Natural killer cell (primary cell): ENCODE data around the gene ACR. TPM values are rescaled to one million over a fixed set of nuclear protein-coding genes. Genes with fewer than 3 reads are reported as not detected.

Source experiments
- ATAC-seq, 3 donors: fragments of 150-1000 bp in 2 of 3; fragments of 200-7000 bp in 1 of 3; cut with Tn5 transposase; 1 replicate in 1 of 3; 2 replicates in 2 of 3; pipeline ENCODE4 v1.10.0; 2021; ENCODE audit warnings: mild to moderate bottlenecking in 2 of 3, moderate library complexity in 2 of 3
- DNase-seq, 2 donors: peaks; one replicate each; pipeline versions ENCODE4 v3.0.0 to v3.0.0-alpha.2; 2013 to 2021; ENCODE audit warnings: mixed read lengths in 1 of 2
- H3K27ac ChIP-seq: one replicate; pipeline ENCODE4 v1.5.1; 2013; ENCODE audit warnings: mild to moderate bottlenecking, low read length
- H3K27me3 ChIP-seq: one replicate; pipeline ENCODE4 v1.6.1; 2013; ENCODE audit warnings: low read length; ENCODE audit not compliant: control insufficient read depth, insufficient read depth
- H3K36me3 ChIP-seq: one replicate; pipeline ENCODE4 v1.6.1; 2013; ENCODE audit warnings: low read length; ENCODE audit not compliant: control insufficient read depth, insufficient read depth
- H3K4me1 ChIP-seq: one replicate; pipeline ENCODE4 v1.6.1; 2013; ENCODE audit warnings: low read length; ENCODE audit not compliant: control insufficient read depth, insufficient read depth
- H3K4me3 ChIP-seq: one replicate; pipeline ENCODE4 v1.5.1; 2013; ENCODE audit warnings: low read length
- H3K9me3 ChIP-seq: one replicate; pipeline ENCODE4 v1.6.1; 2013; ENCODE audit warnings: low read length; ENCODE audit not compliant: control insufficient read depth, insufficient read depth
- H3K27ac Mint-ChIP-seq, 2 donors: one replicate each; pipeline ENCODE4 v1.8.0; 2022; ENCODE audit warnings: mild to moderate bottlenecking in 2 of 2, mixed read lengths in 2 of 2, moderate library complexity in 1 of 2
- H3K27me3 Mint-ChIP-seq, 2 donors: one replicate each; pipeline ENCODE4 v1.8.0; 2022; ENCODE audit warnings: low read depth in 2 of 2, mixed read lengths in 2 of 2
- H3K36me3 Mint-ChIP-seq: one replicate; pipeline ENCODE4 v1.8.0; 2022; ENCODE audit warnings: mixed read lengths
- H3K4me1 Mint-ChIP-seq, 2 donors: one replicate each; pipeline ENCODE4 v1.8.0; 2022; ENCODE audit warnings: mixed read lengths in 2 of 2
- H3K4me3 Mint-ChIP-seq: one replicate; pipeline ENCODE4 v1.8.0; 2022; ENCODE audit warnings: mild to moderate bottlenecking, moderate library complexity, mixed read lengths
- H3K9me3 Mint-ChIP-seq, 2 donors: one replicate each; pipeline ENCODE4 v1.8.0; 2022; ENCODE audit warnings: mixed read lengths in 2 of 2
- CTCF ChIP-seq: fragments of 200-600 bp; IDR thresholded peaks from one replicate; pipeline ENCODE4 v1.8.0; 2022; ENCODE audit warnings: antibody characterized with exemption
- WGBS: methylation state at CpG from one replicate; pipeline ENCODE4 v1.1.7; 2013; ENCODE audit warnings: missing lambda C conversion rate; ENCODE audit not compliant: insufficient coverage; 5-methylcytosine and 5-hydroxymethylcytosine counted together
- intact Hi-C: fragments of 100-400 bp; cut with micrococcal nuclease; formaldehyde crosslinking; loops from one replicate; pipeline ENCODE4 v1.14.2; 2022
- total RNA-seq, 4 donors: library from RNA; stranded (reverse); fragments of 120-200 nt in 1 of 4; gene quantifications; one replicate each; pipeline versions ENCODE4 v1.2.3 to v1.2.4, GENCODE V29; 2013 to 2022

Gene ACR
- total RNA-seq, 3 donors from 2014 or later (not counting 1 experiment from before 2014, with no cell fraction given): not detected

GRCh38 chr22:50697667-50698506, 40.1 kb upstream of the ACR start:
- Mint-ChIP-seq H3K36me3 (no peaks in the 10 kb centered on the region), H3K4me3 (no peak overlapping the region), H3K27ac (no peak overlapping the region), H3K27me3 (peaks cover 0 to 3% of the 10 kb centered on the region in 2 donors), H3K4me1 (peaks cover 0 to 12% of the 10 kb centered on the region in 2 donors), H3K9me3 (no peaks in the 10 kb centered on the region)
- ATAC-seq (no peak), DNase-seq (no peak)
- 92% methylated on average over 52 of the region's 54 CpGs for WGBS
- H3K4me3 ChIP-seq: no peak overlapping the region
- H3K27ac ChIP-seq: no peak overlapping the region
- H3K36me3 ChIP-seq: no peaks in the 10 kb centered on the region
- intact Hi-C loops: no loop called here
- TF ChIP-seq CTCF: no peak
- H3K4me1 ChIP-seq: no peaks in the 10 kb centered on the region
- no peaks in the 10 kb centered on the region for H3K9me3 ChIP-seq
- H3K27me3 ChIP-seq: no peaks in the 10 kb centered on the region

- no peaks in the 10 kb centered on the region for H3K9me3 Mint-ChIP-seq
- WGBS: 90% methylated on average over 11 of the region's 12 CpGs
- no peak for TF ChIP-seq CTCF
- no peaks in the 10 kb centered on the region for H3K27me3 Mint-ChIP-seq
- no peak overlapping the region for H3K27ac ChIP-seq
- no peaks in the 10 kb centered on the region for H3K36me3 Mint-ChIP-seq
- H3K4me1 Mint-ChIP-seq: peaks cover 0 to 12% of the 10 kb centered on the region in 2 donors
- H3K4me3 ChIP-seq: no peak overlapping the region
- no peaks in the 10 kb centered on the region for H3K9me3 ChIP-seq
- DNase-seq (no peak), ATAC-seq (no peak)
- H3K27me3 ChIP-seq: no peaks in the 10 kb centered on the region
- H3K36me3 ChIP-seq: no peaks in the 10 kb centered on the region
- intact Hi-C loops: no loop called here
- H3K4me1 ChIP-seq: no peaks in the 10 kb centered on the region
- H3K27ac Mint-ChIP-seq: no peak overlapping the region
- H3K4me3 Mint-ChIP-seq: no peak overlapping the region
These were observed 39.5 kb upstream of the ACR start for GRCh38 chr22:50698546-50698945.

- no peak for TF ChIP-seq CTCF
- Mint-ChIP-seq H3K9me3 (no peaks in the 10 kb centered on the region), H3K27me3 (no peaks in the 10 kb centered on the region), H3K4me1 (peaks cover 0 to 12% of the 10 kb centered on the region in 2 donors), H3K27ac (no peak overlapping the region), H3K4me3 (no peak overlapping the region), H3K36me3 (no peaks in the 10 kb centered on the region)
- no peak overlapping the region for H3K4me3 ChIP-seq
- H3K4me1 ChIP-seq: no peaks in the 10 kb centered on the region
- H3K36me3 ChIP-seq: no peaks in the 10 kb centered on the region
- 91% methylated on average over 15 of the region's 15 CpGs for WGBS
- no peak for ATAC-seq
- no peak for DNase-seq
- H3K27me3 ChIP-seq: no peaks in the 10 kb centered on the region
- intact Hi-C loops: no loop called here
- no peak overlapping the region for H3K27ac ChIP-seq
- H3K9me3 ChIP-seq: no peaks in the 10 kb centered on the region
These were observed 38.8 kb upstream of the ACR start for GRCh38 chr22:50699001-50699755.
